Measurements from ENCODE around the gene FOXK2. TPM values are rescaled to one million over a fixed set of nuclear protein-coding genes. Genes with fewer than 3 reads are reported as not detected.
A peak's percentile ranks its signal among the peaks of the same experiment; 100 is the strongest.

The FOXK2 gene
- total and polyA plus RNA-seq, 7 experiments from 2014 or later: 4.2 to 67.1 (median 42.3) TPM

- H3K4me3 ChIP-seq (ENCODE audit: low read length): no peak overlapping the region
- peak overlapping the region; percentile 70 for H3K27ac ChIP-seq (ENCODE audit: low read depth, low read length)
- Mint-ChIP-seq H3K9me3 (peaks cover 0 to 2% (median 0%) of the 10 kb centered on the region in 11 donors), H3K4me1 (peaks cover 19 to 49% (median 42%) of the 10 kb centered on the region in 7 donors), H3K27ac (peak overlapping the region; percentile 28 to 94 (median 90)), H3K4me3 (no peak overlapping the region), H3K36me3 (peaks cover 5 to 14% (median 10%) of the 10 kb centered on the region in 5 donors), H3K27me3 (no peaks in the 10 kb centered on the region)
- H3K27me3 ChIP-seq (ENCODE audit: control insufficient read depth in 2 of 2, insufficient read depth in 2 of 2, low read length in 2 of 2): no peaks in the 10 kb centered on the region
- H3K9me3 ChIP-seq (ENCODE audit: control insufficient read depth in 2 of 3, low read length in 3 of 3): no peaks in the 10 kb centered on the region
- no peak for DNase-seq
- ATAC-seq: no peak
- peaks cover 0 to 22% (median 4%) of the 10 kb centered on the region in 3 experiments for H3K36me3 ChIP-seq (ENCODE audit: control insufficient read depth in 2 of 3, insufficient read depth in 3 of 3, low read length in 3 of 3)
- CTCF ChIA-PET: no interaction called here
- peaks cover 24 to 31% of the 10 kb centered on the region in 2 donors for H3K4me1 ChIP-seq (ENCODE audit: control insufficient read depth in 2 of 2, insufficient read depth in 2 of 2, low read length in 2 of 2)
- POLR2A ChIA-PET: no interaction called here
- intact Hi-C loops (cut with micrococcal nuclease): loop anchor here in 1 of 2 donors (10.0 kb wide), 1 partner anchor 104 kb away; the partner anchor contains the start of gene RAB40B
Observed at GRCh38 chr17:82590881-82591539, 71.5 kb downstream of the FOXK2 start.

DNA sequence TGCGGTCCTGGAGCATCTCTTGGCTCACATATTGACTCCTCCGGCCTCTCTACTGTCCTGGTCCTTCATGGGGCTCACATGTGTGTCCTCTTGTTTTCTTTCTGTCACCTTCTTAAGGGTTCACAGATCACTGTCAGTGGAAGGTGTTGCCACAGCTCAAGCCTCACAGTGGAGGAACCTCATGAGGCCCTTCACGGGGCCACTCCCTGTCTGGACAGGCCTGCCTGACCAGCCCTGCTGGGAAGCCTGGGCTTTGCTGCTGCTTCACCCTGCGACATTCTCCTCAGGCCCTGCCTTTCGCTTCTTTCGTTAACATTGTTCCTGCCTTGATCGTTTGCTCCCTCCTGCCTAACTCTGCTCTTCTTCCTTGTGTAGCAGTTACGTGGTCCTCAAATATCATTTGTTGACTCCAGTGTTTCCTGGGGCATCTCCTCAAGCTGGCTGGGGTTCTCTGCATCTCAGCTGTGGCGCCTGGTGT lies 72.8 kb downstream of the FOXK2 start:
- POLR2A ChIA-PET: interaction anchor here (0.6 kb wide), 1 partner anchor 548 kb away, joined by 3 read pairs; no protein-coding TSS in a partner anchor
- peaks cover 0 to 23% (median 0%) of the 10 kb centered on the region in 3 experiments for H3K36me3 ChIP-seq (ENCODE audit: control insufficient read depth in 2 of 3, insufficient read depth in 3 of 3, low read length in 3 of 3)
- peak overlapping the region; percentile 70 for H3K27ac ChIP-seq (ENCODE audit: low read depth, low read length)
- ATAC-seq: peak; percentile 14
- DNase-seq: no peak
- intact Hi-C loops (cut with micrococcal nuclease): loop anchor here in 1 of 2 donors (2.0 to 10.0 kb wide), 2 partner anchors 56 to 102 kb away; partner anchors contain the start of genes RAB40B and WDR45B
- H3K9me3 ChIP-seq (ENCODE audit: control insufficient read depth in 2 of 3, low read length in 3 of 3): no peaks in the 10 kb centered on the region
- H3K4me3 Mint-ChIP-seq: peak overlapping the region in 9 of 10 donors; percentile 75 to 86 (median 80)
- H3K27ac Mint-ChIP-seq: peak overlapping the region; percentile 75 to 94 (median 90)
- H3K4me1 Mint-ChIP-seq: peaks cover 19 to 52% (median 36%) of the 10 kb centered on the region in 7 donors
- CTCF ChIA-PET: interaction anchor here (0.6 kb wide), 1 partner anchor 12 kb away, joined by 4 read pairs; no protein-coding TSS in a partner anchor
- no peak overlapping the region for H3K4me3 ChIP-seq (ENCODE audit: low read length)
- H3K4me1 ChIP-seq (ENCODE audit: control insufficient read depth in 2 of 2, insufficient read depth in 2 of 2, low read length in 2 of 2): peaks cover 24 to 31% of the 10 kb centered on the region in 2 donors
- peaks cover 0 to 10% (median 4%) of the 10 kb centered on the region in 5 donors for H3K36me3 Mint-ChIP-seq
- no peaks in the 10 kb centered on the region for H3K27me3 Mint-ChIP-seq
- H3K27me3 ChIP-seq (ENCODE audit: control insufficient read depth in 2 of 2, insufficient read depth in 2 of 2, low read length in 2 of 2): no peaks in the 10 kb centered on the region
- peaks cover 0 to 2% (median 0%) of the 10 kb centered on the region in 11 donors for H3K9me3 Mint-ChIP-seq

- H3K36me3 Mint-ChIP-seq: peaks cover 0 to 11% (median 3%) of the 10 kb centered on the region in 5 donors
- peak overlapping the region; percentile 75 to 94 (median 90) for H3K27ac Mint-ChIP-seq
- peaks cover 0 to 19% (median 0%) of the 10 kb centered on the region in 3 experiments for H3K36me3 ChIP-seq (ENCODE audit: control insufficient read depth in 2 of 3, insufficient read depth in 3 of 3, low read length in 3 of 3)
- peak overlapping the region; percentile 81 for H3K4me3 ChIP-seq (ENCODE audit: low read length)
- DNase-seq: peak in 8 of 9 donors; percentile 28 to 81 (median 71)
- ATAC-seq: peak; percentile 68
- peaks cover 0 to 2% (median 0%) of the 10 kb centered on the region in 11 donors for H3K9me3 Mint-ChIP-seq
- no peaks in the 10 kb centered on the region for H3K27me3 Mint-ChIP-seq
- H3K4me3 Mint-ChIP-seq: peak overlapping the region; percentile 72 to 86 (median 80)
- POLR2A ChIA-PET: interaction anchor here (0.6 kb wide), 1 partner anchor 548 kb away, joined by 3 read pairs; no protein-coding TSS in a partner anchor
- CTCF ChIA-PET: no interaction called here
- peaks cover 24 to 31% of the 10 kb centered on the region in 2 donors for H3K4me1 ChIP-seq (ENCODE audit: control insufficient read depth in 2 of 2, insufficient read depth in 2 of 2, low read length in 2 of 2)
- intact Hi-C loops (cut with micrococcal nuclease): loop anchor here in 1 of 2 donors (2.0 to 10.0 kb wide), 2 partner anchors 56 to 102 kb away; partner anchors contain the start of genes RAB40B and WDR45B
- H3K9me3 ChIP-seq (ENCODE audit: control insufficient read depth in 2 of 3, low read length in 3 of 3): no peaks in the 10 kb centered on the region
- peak overlapping the region; percentile 70 for H3K27ac ChIP-seq (ENCODE audit: low read depth, low read length)
- peaks cover 19 to 52% (median 36%) of the 10 kb centered on the region in 7 donors for H3K4me1 Mint-ChIP-seq
- H3K27me3 ChIP-seq (ENCODE audit: control insufficient read depth in 2 of 2, insufficient read depth in 2 of 2, low read length in 2 of 2): no peaks in the 10 kb centered on the region
Observed at GRCh38 chr17:82592767-82593589, 73.4 kb downstream of the FOXK2 start.

GRCh38 chr17:82593590-82594087 lies 74.1 kb downstream of the FOXK2 start:
- Histone ChIP-seq H3K4me1 (ENCODE audit: control insufficient read depth in 2 of 2, insufficient read depth in 2 of 2, low read length in 2 of 2) (peaks cover 24 to 31% of the 10 kb centered on the region in 2 donors), H3K9me3 (ENCODE audit: control insufficient read depth in 2 of 3, low read length in 3 of 3) (no peaks in the 10 kb centered on the region), H3K4me3 (ENCODE audit: low read length) (peak overlapping the region; percentile 81), H3K27ac (ENCODE audit: low read depth, low read length) (peak overlapping the region; percentile 70), H3K36me3 (ENCODE audit: control insufficient read depth in 2 of 3, insufficient read depth in 3 of 3, low read length in 3 of 3) (peaks cover 0 to 23% (median 0%) of the 10 kb centered on the region in 3 experiments), H3K27me3 (ENCODE audit: control insufficient read depth in 2 of 2, insufficient read depth in 2 of 2, low read length in 2 of 2) (no peaks in the 10 kb centered on the region)
- H3K27ac Mint-ChIP-seq: peak overlapping the region; percentile 68 to 94 (median 88)
- H3K36me3 Mint-ChIP-seq: peaks cover 0 to 11% (median 3%) of the 10 kb centered on the region in 5 donors
- ChIA-PET CTCF (interaction anchor here (0.6 kb wide), 1 partner anchor 279 kb away, joined by 3 read pairs; no protein-coding TSS in a partner anchor), POLR2A (no interaction called here)
- H3K9me3 Mint-ChIP-seq: peaks cover 0 to 2% (median 0%) of the 10 kb centered on the region in 11 donors
- ATAC-seq (peak; percentile 14), DNase-seq (peak in 1 of 9 donors; percentile 26)
- H3K4me1 Mint-ChIP-seq: peaks cover 19 to 52% (median 36%) of the 10 kb centered on the region in 7 donors
- no peaks in the 10 kb centered on the region for H3K27me3 Mint-ChIP-seq
- intact Hi-C loops (cut with micrococcal nuclease): loop anchor here in 1 of 2 donors (2.0 to 10.0 kb wide), 2 partner anchors 55 to 101 kb away; partner anchors contain the start of genes RAB40B and WDR45B
- H3K4me3 Mint-ChIP-seq: peak overlapping the region; percentile 72 to 86 (median 80)

GRCh38 chr17:82594571-82594970 lies 75.0 kb downstream of the FOXK2 start:
- POLR2A ChIA-PET: no interaction called here
- H3K4me1 ChIP-seq (ENCODE audit: control insufficient read depth in 2 of 2, insufficient read depth in 2 of 2, low read length in 2 of 2): peaks cover 24 to 31% of the 10 kb centered on the region in 2 donors
- intact Hi-C loops (cut with micrococcal nuclease): loop anchor here in 1 of 2 donors (10.0 kb wide), 1 partner anchor 100 kb away; the partner anchor contains the start of gene RAB40B

More at GRCh38 chr17:82594571-82594970, 75.0 kb downstream of the FOXK2 start:
- Mint-ChIP-seq H3K9me3 (peaks cover 0 to 2% (median 0%) of the 10 kb centered on the region in 11 donors), H3K4me3 (peak overlapping the region in 8 of 10 donors; percentile 66 to 82 (median 76)), H3K27me3 (no peaks in the 10 kb centered on the region), H3K27ac (peak overlapping the region in 8 of 9 donors; percentile 40 to 86 (median 64)), H3K4me1 (peaks cover 19 to 52% (median 36%) of the 10 kb centered on the region in 7 donors), H3K36me3 (peaks cover 0 to 11% (median 3%) of the 10 kb centered on the region in 5 donors)
- Histone ChIP-seq H3K4me3 (ENCODE audit: low read length) (no peak overlapping the region), H3K36me3 (ENCODE audit: control insufficient read depth in 2 of 3, insufficient read depth in 3 of 3, low read length in 3 of 3) (peaks cover 0 to 28% (median 0%) of the 10 kb centered on the region in 3 experiments), H3K27me3 (ENCODE audit: control insufficient read depth in 2 of 2, insufficient read depth in 2 of 2, low read length in 2 of 2) (no peaks in the 10 kb centered on the region), H3K9me3 (ENCODE audit: control insufficient read depth in 2 of 3, low read length in 3 of 3) (no peaks in the 10 kb centered on the region), H3K27ac (ENCODE audit: low read depth, low read length) (no peak overlapping the region)
- ATAC-seq: no peak
- DNase-seq: no peak
- CTCF ChIA-PET: interaction anchor here (0.6 kb wide), 1 partner anchor 291 kb away, joined by 4 read pairs; no protein-coding TSS in a partner anchor
